ENCODE results near the gene ABCA2. TPM values are rescaled to one million over a fixed set of nuclear protein-coding genes. Genes with fewer than 3 reads are reported as not detected.
"Not testable (repeated sequence)": the region's sequence is repeated elsewhere in the genome, so short reads cannot be mapped to it uniquely, and the experiment has no call there.

ABCA2 gene
- total and polyA plus RNA-seq, 4 donors = 13.4 to 39.0 (median 16.5) TPM

GRCh38 chr9:137064880-137065164 is 36.8 kb upstream of the ABCA2 start:
- WGBS, 2 donors = 89 to 97% methylated on average over 12 of the region's 12 CpGs
- no peak for TF ChIP-seq CTCF (IDR thresholded peaks at IDR 0.05; ENCODE audit: control extremely low read depth, extremely low read depth)
- no peak for DNase-seq
- Histone ChIP-seq H3K27me3 (ENCODE audit: control insufficient read depth in 3 of 3, insufficient read depth in 3 of 3, low read length in 2 of 3) (no peaks in the 10 kb centered on the region), H3K27ac (ENCODE audit: low read depth in 1 of 2, low read length in 1 of 2) (no peak overlapping the region), H3K9me3 (ENCODE audit: control insufficient read depth in 4 of 4, insufficient read depth in 3 of 4, low read length in 3 of 4) (no peaks in the 10 kb centered on the region), H3K36me3 (ENCODE audit: control insufficient read depth in 4 of 4, insufficient read depth in 4 of 4, low read length in 4 of 4) (no peaks in the 10 kb centered on the region), H3K4me1 (ENCODE audit: control insufficient read depth in 5 of 5, insufficient read depth in 5 of 5, low read length in 5 of 5) (peaks cover 0 to 14% (median 0%) of the 10 kb centered on the region in 5 donors), H3K9ac (ENCODE audit: insufficient read depth in 1 of 2, low read length in 2 of 2) (no peak overlapping the region), H3K4me3 (no peak overlapping the region)
- ATAC-seq (ENCODE audit: insufficient read depth, low FRiP score) = no peak

- H3K4me1 ChIP-seq (ENCODE audit: control insufficient read depth in 5 of 5, insufficient read depth in 5 of 5, low read length in 5 of 5) = peaks cover 0 to 9% (median 0%) of the 10 kb centered on the region in 5 donors
- no peak overlapping the region for H3K9ac ChIP-seq (ENCODE audit: insufficient read depth in 1 of 2, low read length in 2 of 2)
- TF ChIP-seq CTCF (IDR thresholded peaks at IDR 0.05; ENCODE audit: control extremely low read depth, extremely low read depth) = peak; percentile 75
- H3K27me3 ChIP-seq (ENCODE audit: control insufficient read depth in 3 of 3, insufficient read depth in 3 of 3, low read length in 2 of 3) = no peaks in the 10 kb centered on the region
- 53 to 57% methylated on average over 53 to 55 of the region's 55 CpGs for WGBS, 2 donors
- ATAC-seq (ENCODE audit: insufficient read depth, low FRiP score) (no peak), DNase-seq (peak; percentile 45 to 68 (median 55))
- no peaks in the 10 kb centered on the region for H3K36me3 ChIP-seq (ENCODE audit: control insufficient read depth in 4 of 4, insufficient read depth in 4 of 4, low read length in 4 of 4)
- H3K4me3 ChIP-seq = no peak overlapping the region
- no peaks in the 10 kb centered on the region for H3K9me3 ChIP-seq (ENCODE audit: control insufficient read depth in 4 of 4, insufficient read depth in 3 of 4, low read length in 3 of 4)
- no peak overlapping the region for H3K27ac ChIP-seq (ENCODE audit: low read depth in 1 of 2, low read length in 1 of 2)
Observed at GRCh38 chr9:137064027-137064879, 36.2 kb upstream of the ABCA2 start.

DNA sequence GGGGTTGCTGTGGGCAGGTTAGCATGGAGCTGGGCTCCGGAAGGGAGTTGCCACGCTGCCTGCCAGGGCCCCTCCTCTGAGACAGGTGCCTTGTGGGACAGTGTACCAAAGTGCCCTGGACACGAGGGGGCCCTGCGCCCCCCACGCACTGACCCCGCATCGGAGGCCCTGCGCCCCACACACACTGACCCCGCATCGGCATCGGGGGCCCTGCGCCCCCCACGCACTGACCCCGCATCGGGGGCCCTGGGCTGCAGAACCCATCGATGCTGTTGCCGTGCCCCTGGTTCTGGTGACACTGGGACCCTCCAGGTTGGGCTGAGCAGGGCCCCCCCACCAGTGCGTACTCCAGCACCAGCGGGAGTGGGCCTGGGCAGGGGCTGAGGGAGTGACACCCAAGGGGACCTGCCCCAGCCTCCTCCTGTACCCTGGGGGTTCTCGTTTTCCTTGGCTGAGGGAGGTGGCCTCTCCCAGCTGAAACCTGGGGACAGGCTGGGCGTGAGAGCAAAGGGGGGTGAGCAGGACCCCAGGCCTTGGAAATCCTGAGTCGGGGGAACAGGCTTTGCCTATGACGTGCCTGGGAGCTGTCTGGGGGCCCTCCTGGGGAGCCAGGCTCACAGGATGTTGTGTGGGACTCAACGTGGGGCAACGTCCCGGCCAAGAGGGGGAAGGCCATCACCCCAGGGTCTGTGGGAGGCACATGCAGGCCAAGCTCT is 35.4 kb upstream of the ABCA2 start:
- no peak for DNase-seq
- no peak for ATAC-seq (ENCODE audit: insufficient read depth, low FRiP score)
- no peak overlapping the region for H3K4me3 ChIP-seq
- no peaks in the 10 kb centered on the region for H3K36me3 ChIP-seq (ENCODE audit: control insufficient read depth in 4 of 4, insufficient read depth in 4 of 4, low read length in 4 of 4)
- H3K27ac ChIP-seq (ENCODE audit: low read depth in 1 of 2, low read length in 1 of 2) = no peak overlapping the region
- no peak overlapping the region for H3K9ac ChIP-seq (ENCODE audit: insufficient read depth in 1 of 2, low read length in 2 of 2)
- H3K27me3 ChIP-seq (ENCODE audit: control insufficient read depth in 3 of 3, insufficient read depth in 3 of 3, low read length in 2 of 3) = no peaks in the 10 kb centered on the region
- TF ChIP-seq CTCF (IDR thresholded peaks at IDR 0.05; ENCODE audit: control extremely low read depth, extremely low read depth) = no peak
- 88% methylated on average over 26 of the region's 26 CpGs for WGBS, 2 donors
- no peaks in the 10 kb centered on the region for H3K9me3 ChIP-seq (ENCODE audit: control insufficient read depth in 4 of 4, insufficient read depth in 3 of 4, low read length in 3 of 4)
- peaks cover 0 to 2% (median 2%) of the 10 kb centered on the region in 5 donors for H3K4me1 ChIP-seq (ENCODE audit: control insufficient read depth in 5 of 5, insufficient read depth in 5 of 5, low read length in 5 of 5)

DNA sequence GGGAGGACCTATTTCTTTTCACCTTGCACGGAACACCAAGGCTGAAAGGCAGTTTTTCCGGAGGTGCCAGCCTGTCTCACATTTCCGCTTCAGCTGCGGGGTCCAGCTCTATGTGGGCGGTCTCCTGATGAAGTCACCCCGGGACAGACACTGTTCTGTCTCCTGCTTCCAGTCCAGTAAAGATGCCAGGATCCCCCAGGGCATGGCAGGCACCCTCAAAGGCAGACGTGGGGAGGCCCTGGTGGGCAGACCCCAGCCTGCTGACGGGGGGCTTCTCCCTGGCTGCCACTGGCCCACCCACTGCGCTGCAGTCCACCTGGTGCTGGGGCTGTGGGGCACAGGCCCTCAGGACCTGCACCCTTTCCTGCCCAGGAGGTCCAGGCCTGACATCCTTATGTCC is 34.8 kb upstream of the ABCA2 start:
- not testable (repeated sequence) for H3K4me1 ChIP-seq (ENCODE audit: control insufficient read depth in 5 of 5, insufficient read depth in 5 of 5, low read length in 5 of 5); H3K4me3 ChIP-seq; H3K36me3 ChIP-seq (ENCODE audit: control insufficient read depth in 4 of 4, insufficient read depth in 4 of 4, low read length in 4 of 4); H3K9ac ChIP-seq (ENCODE audit: insufficient read depth in 1 of 2, low read length in 2 of 2); H3K27ac ChIP-seq (ENCODE audit: low read depth in 1 of 2, low read length in 1 of 2); DNase-seq; H3K9me3 ChIP-seq (ENCODE audit: control insufficient read depth in 4 of 4, insufficient read depth in 3 of 4, low read length in 3 of 4); H3K27me3 ChIP-seq (ENCODE audit: control insufficient read depth in 3 of 3, insufficient read depth in 3 of 3, low read length in 2 of 3); ATAC-seq (ENCODE audit: insufficient read depth, low FRiP score)
- WGBS, 2 donors = 93 to 94% methylated on average over 6 to 9 of the region's 9 CpGs
